Measurements from ENCODE around the gene FRMD1. TPM values are rescaled to one million over a fixed set of nuclear protein-coding genes. Genes with fewer than 3 reads are reported as not detected.

Gene FRMD1
- total RNA-seq (2022; extraction: Qiagen RNA extraction) = 0.02 to 0.11 TPM (median 0.08 TPM) in 3 of 5 replicates, not detected in the others

DNA sequence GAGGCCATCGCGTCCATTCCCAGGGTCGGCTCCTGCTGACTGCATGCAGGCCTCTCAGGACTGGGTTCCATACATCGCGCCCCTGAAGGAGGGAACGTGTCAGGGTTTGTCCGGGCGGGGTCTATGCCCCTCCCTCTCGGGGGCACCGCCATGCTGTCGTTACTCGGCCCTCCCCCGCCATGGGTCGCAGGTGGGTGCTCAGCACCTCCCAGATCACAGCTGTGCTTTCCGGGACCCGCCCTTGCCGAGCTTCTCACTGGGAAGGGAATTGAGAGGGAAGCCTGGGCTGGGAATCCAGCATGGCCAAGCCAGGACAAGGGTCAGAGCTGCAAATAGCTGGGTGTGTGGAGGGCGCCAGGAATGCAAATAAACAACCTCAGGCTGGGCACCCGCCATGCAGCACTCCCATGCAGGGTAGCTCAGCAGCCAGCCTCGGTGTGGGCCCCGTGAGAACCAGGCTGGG is at the start of gene FRMD1:
Gene FRMD1, minus strand, starts transcription at position 270 of the 463 bp plus-strand sequence. Its CDS starts 118 bp downstream, at position 152.

Other genes starting within 250 kb of the FRMD1 start
- 0.08 TPM in 1 of 5 replicates, not detected in the others for gene KIF25, start 81.5 kb downstream of the FRMD1 start, total RNA-seq (2022; extraction: Qiagen RNA extraction)
- 0.04 to 0.14 TPM (median 0.08 TPM) in 5 replicates for gene DACT2, start 240.6 kb upstream of the FRMD1 start, total RNA-seq (2022; extraction: Qiagen RNA extraction)